ENCODE results near the gene CYP19A1.

- TF ChIP-seq EZH2 (IDR thresholded peaks at IDR 0.05; ENCODE audit: insufficient read depth, poor library complexity, severe bottlenecking) = no peak
- no peak for TF ChIP-seq EZH2phosphoT487 (IDR thresholded peaks at IDR 0.05; ENCODE audit: insufficient read depth, low read depth)
These were observed 26.0 kb downstream of the CYP19A1 start for GRCh38 chr15:51312166-51313073.

Measured in GM23248 (cell line).